H1 (cell line): ENCODE results near the gene CSF3. TPM values are rescaled to one million over a fixed set of nuclear protein-coding genes. Genes with fewer than 3 reads are reported as not detected.

ENCODE experiments used
- RAD21 ChIP-seq, 2 experiments: IDR thresholded peaks in 1 of 2; conservative IDR thresholded peaks in 1 of 2; 2 replicates each; pipeline ENCODE4 v1.6.1; 2011; ENCODE audit warnings: low read depth in 2 of 2, low read length in 2 of 2, improper control_type of control experiment in 1 of 2, inconsistent platforms in 1 of 2, mild to moderate bottlenecking in 1 of 2, moderate library complexity in 1 of 2
- SIN3A ChIP-seq, 2 experiments: IDR thresholded peaks in 1 of 2; conservative IDR thresholded peaks in 1 of 2; 2 replicates each; pipeline ENCODE4 v1.6.1; 2011 to 2012; ENCODE audit warnings: low read length in 2 of 2, improper control_type of control experiment in 1 of 2, low read depth in 1 of 2, mild to moderate bottlenecking in 1 of 2
- ZNF274 ChIP-seq: IDR thresholded peaks from 2 replicates; pipeline ENCODE4 v1.7.0; 2012; ENCODE audit warnings: low read length, borderline replicate concordance; ENCODE audit errors: extremely low read depth
- polyA plus RNA-seq, 7 experiments: library from polyadenylated mRNA; depleted of rRNA in 3 of 7; stranded (reverse) in 5 of 7; unstranded in 2 of 7; fragments of >200 nt in 5 of 7; fragments of 200-250 nt in 2 of 7; gene quantifications; 1 replicate in 5 of 7; 2 replicates in 1 of 7; 4 replicates in 1 of 7; pipeline versions ENCODE4 v1.2.1 to v1.2.3, GENCODE V29; 2011 to 2013; ENCODE audit warnings: missing spikeins in 2 of 7, mixed read lengths in 2 of 7
- total RNA-seq: library from RNA; stranded (reverse); fragmentation: NEBNext Ultra II Directional; extraction: Animal tissue kit (Norgen Biotek cat#: 25700); gene quantifications from 2 replicates; pipeline ENCODE4 v1.2.1, GENCODE V29; 2021

The CSF3 gene
- total and polyA plus RNA-seq, 2 of the 8 experiments (the other 6 are each of a cell fraction or from before 2014, with no cell fraction given) = 0.03 TPM; not detected in 1

DNA sequence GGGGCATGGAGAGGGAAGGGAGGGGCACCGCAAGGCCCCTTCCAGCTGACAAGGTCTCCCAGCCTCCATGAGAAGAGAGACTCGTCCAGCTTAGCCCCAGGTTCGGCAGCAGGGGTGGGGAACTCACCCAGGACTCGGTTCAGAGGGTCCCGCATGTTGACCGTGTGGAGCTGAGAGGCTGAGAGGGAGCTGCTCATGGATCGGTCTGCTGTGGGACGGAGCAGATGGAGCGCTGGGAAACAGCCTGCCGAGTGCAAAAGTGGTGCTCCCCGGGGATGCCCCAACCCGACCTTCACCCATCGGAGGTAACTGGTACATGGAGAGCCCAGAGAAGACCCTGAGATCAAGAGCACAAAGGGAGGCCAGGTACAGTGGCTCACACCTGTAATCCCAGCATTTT lies 4.9 kb downstream of the CSF3 start (continued):
- no peak for TF ChIP-seq RAD21 (IDR thresholded peaks at IDR 0.05 in 1 of 2, conservative IDR thresholded peaks at IDR 0.05 in 1 of 2; ENCODE audit: low read depth in 2 of 2, low read length in 2 of 2)
- TF ChIP-seq ZNF274 = no peak
- no peak for TF ChIP-seq SIN3A (conservative IDR thresholded peaks at IDR 0.05 in 1 of 2, IDR thresholded peaks at IDR 0.05 in 1 of 2; ENCODE audit: low read depth in 1 of 2, low read length in 2 of 2)
